ENCODE data around the gene YPEL2. TPM values are rescaled to one million over a fixed set of nuclear protein-coding genes. Genes with fewer than 3 reads are reported as not detected.

YPEL2 gene
- total RNA-seq, 1 experiment from 2014 or later: 6.1 TPM

- Histone ChIP-seq H3K4me1 (ENCODE audit: low read length) (peaks cover 6% of the 10 kb centered on the region), H3K9me2 (replicated peaks; ENCODE audit: insufficient read depth, low read length) (no peaks in the 10 kb centered on the region), H3K36me3 (ENCODE audit: insufficient read depth, low read length) (no peaks in the 10 kb centered on the region), H3K9ac (ENCODE audit: low read length) (no peak overlapping the region), H2AFZ (ENCODE audit: low read length) (no peak overlapping the region), H4K20me1 (ENCODE audit: insufficient read depth, low read depth, low read length) (peaks cover 8% of the 10 kb centered on the region; the same call in 1 of the 2 replicates), H3K79me2 (ENCODE audit: low read length) (no peaks in the 10 kb centered on the region), H3K4me2 (ENCODE audit: low read depth, low read length, poor library complexity, severe bottlenecking) (no peak overlapping the region), H3K27me3 (ENCODE audit: low read length) (no peaks in the 10 kb centered on the region), H3K4me3 (ENCODE audit: low read length) (no peak overlapping the region), H3K27ac (ENCODE audit: low read length) (no peak overlapping the region), H3K9me3 (ENCODE audit: low read length) (no peaks in the 10 kb centered on the region)
- no peak for DNase-seq
Measured at GRCh38 chr17:59380474-59380873, 49.0 kb downstream of the YPEL2 start.

GRCh38 chr17:59381716-59382570 is 50.5 kb downstream of the YPEL2 start:
- Histone ChIP-seq H4K20me1 (ENCODE audit: insufficient read depth, low read depth, low read length) (peaks cover 8% of the 10 kb centered on the region; the same call in 1 of the 2 replicates), H3K79me2 (ENCODE audit: low read length) (no peaks in the 10 kb centered on the region), H3K4me2 (ENCODE audit: low read depth, low read length, poor library complexity, severe bottlenecking) (no peak overlapping the region), H3K36me3 (ENCODE audit: insufficient read depth, low read length) (no peaks in the 10 kb centered on the region), H3K27me3 (ENCODE audit: low read length) (no peaks in the 10 kb centered on the region), H3K4me1 (ENCODE audit: low read length) (no peaks in the 10 kb centered on the region), H3K4me3 (ENCODE audit: low read length) (no peak overlapping the region), H3K9ac (ENCODE audit: low read length) (no peak overlapping the region), H3K9me3 (ENCODE audit: low read length) (no peaks in the 10 kb centered on the region), H3K9me2 (replicated peaks; ENCODE audit: insufficient read depth, low read length) (no peaks in the 10 kb centered on the region), H3K27ac (ENCODE audit: low read length) (no peak overlapping the region), H2AFZ (ENCODE audit: low read length) (no peak overlapping the region)
- DNase-seq: no peak

- Histone ChIP-seq H3K4me1 (ENCODE audit: low read length) (no peaks in the 10 kb centered on the region), H2AFZ (ENCODE audit: low read length) (no peak overlapping the region), H3K9me2 (replicated peaks; ENCODE audit: insufficient read depth, low read length) (no peaks in the 10 kb centered on the region), H4K20me1 (ENCODE audit: insufficient read depth, low read depth, low read length) (peaks cover 8% of the 10 kb centered on the region; the same call in 1 of the 2 replicates), H3K9ac (ENCODE audit: low read length) (no peak overlapping the region), H3K79me2 (ENCODE audit: low read length) (no peaks in the 10 kb centered on the region), H3K4me2 (ENCODE audit: low read depth, low read length, poor library complexity, severe bottlenecking) (no peak overlapping the region), H3K9me3 (ENCODE audit: low read length) (no peaks in the 10 kb centered on the region), H3K4me3 (ENCODE audit: low read length) (no peak overlapping the region), H3K27ac (ENCODE audit: low read length) (no peak overlapping the region), H3K27me3 (ENCODE audit: low read length) (no peaks in the 10 kb centered on the region), H3K36me3 (ENCODE audit: insufficient read depth, low read length) (no peaks in the 10 kb centered on the region)
- no peak for DNase-seq
Measured at GRCh38 chr17:59383893-59384292, 52.4 kb downstream of the YPEL2 start.

DNA sequence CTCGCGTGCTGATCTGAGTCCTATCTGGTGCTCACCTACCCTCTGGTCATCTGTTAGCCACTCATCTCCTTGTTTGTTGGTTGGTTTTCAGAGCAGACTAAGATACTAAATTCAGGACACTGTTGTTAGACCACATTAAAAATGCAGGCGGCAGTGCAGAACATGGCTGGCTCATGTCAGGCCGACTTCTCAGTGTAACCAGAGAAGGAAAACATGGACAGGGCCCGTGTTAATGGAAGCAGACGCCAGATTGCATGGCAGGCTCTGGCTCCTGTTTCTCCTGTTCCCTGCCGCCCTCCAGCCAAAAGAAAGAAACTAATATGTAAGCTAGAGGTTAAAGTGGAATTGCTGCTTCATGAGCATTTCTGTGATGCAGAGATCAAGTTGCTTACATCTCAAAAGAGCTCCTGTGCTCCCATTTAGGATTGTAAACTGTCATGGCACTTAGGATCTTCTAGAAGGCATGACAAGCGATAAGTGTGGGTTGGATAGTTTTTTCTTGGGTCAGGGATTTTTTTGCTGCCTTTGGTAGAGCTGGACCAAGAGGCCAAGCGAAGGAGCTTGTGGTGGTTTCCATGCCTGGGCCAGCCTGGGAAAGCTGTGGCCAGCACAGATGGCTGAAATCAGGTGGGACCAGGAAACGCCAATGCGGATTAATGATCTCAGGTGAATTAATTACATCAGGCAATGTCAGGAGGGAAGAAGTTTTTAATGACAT is 56.1 kb downstream of the YPEL2 start:
- Histone ChIP-seq H3K9me2 (replicated peaks; ENCODE audit: insufficient read depth, low read length) (no peaks in the 10 kb centered on the region), H2AFZ (ENCODE audit: low read length) (no peak overlapping the region), H3K27ac (ENCODE audit: low read length) (no peak overlapping the region), H3K9ac (ENCODE audit: low read length) (no peak overlapping the region), H3K79me2 (ENCODE audit: low read length) (no peaks in the 10 kb centered on the region), H3K36me3 (ENCODE audit: insufficient read depth, low read length) (no peaks in the 10 kb centered on the region), H3K4me3 (ENCODE audit: low read length) (no peak overlapping the region), H3K27me3 (ENCODE audit: low read length) (no peaks in the 10 kb centered on the region), H3K9me3 (ENCODE audit: low read length) (no peaks in the 10 kb centered on the region), H3K4me1 (ENCODE audit: low read length) (no peaks in the 10 kb centered on the region), H3K4me2 (ENCODE audit: low read depth, low read length, poor library complexity, severe bottlenecking) (no peak overlapping the region), H4K20me1 (ENCODE audit: insufficient read depth, low read depth, low read length) (peaks cover 4% of the 10 kb centered on the region; the same call in 1 of the 2 replicates)
- DNase-seq: no peak

GRCh38 chr17:59388069-59388556 is 56.7 kb downstream of the YPEL2 start:
- Histone ChIP-seq H4K20me1 (ENCODE audit: insufficient read depth, low read depth, low read length) (peaks cover 4% of the 10 kb centered on the region; the same call in 1 of the 2 replicates), H3K4me2 (ENCODE audit: low read depth, low read length, poor library complexity, severe bottlenecking) (no peak overlapping the region), H3K27ac (ENCODE audit: low read length) (no peak overlapping the region), H3K9me2 (replicated peaks; ENCODE audit: insufficient read depth, low read length) (no peaks in the 10 kb centered on the region), H3K79me2 (ENCODE audit: low read length) (no peaks in the 10 kb centered on the region), H3K4me1 (ENCODE audit: low read length) (no peaks in the 10 kb centered on the region), H3K9me3 (ENCODE audit: low read length) (no peaks in the 10 kb centered on the region), H3K9ac (ENCODE audit: low read length) (no peak overlapping the region), H3K4me3 (ENCODE audit: low read length) (no peak overlapping the region), H3K36me3 (ENCODE audit: insufficient read depth, low read length) (no peaks in the 10 kb centered on the region), H2AFZ (ENCODE audit: low read length) (no peak overlapping the region), H3K27me3 (ENCODE audit: low read length) (no peaks in the 10 kb centered on the region)
- no peak for DNase-seq

DNA sequence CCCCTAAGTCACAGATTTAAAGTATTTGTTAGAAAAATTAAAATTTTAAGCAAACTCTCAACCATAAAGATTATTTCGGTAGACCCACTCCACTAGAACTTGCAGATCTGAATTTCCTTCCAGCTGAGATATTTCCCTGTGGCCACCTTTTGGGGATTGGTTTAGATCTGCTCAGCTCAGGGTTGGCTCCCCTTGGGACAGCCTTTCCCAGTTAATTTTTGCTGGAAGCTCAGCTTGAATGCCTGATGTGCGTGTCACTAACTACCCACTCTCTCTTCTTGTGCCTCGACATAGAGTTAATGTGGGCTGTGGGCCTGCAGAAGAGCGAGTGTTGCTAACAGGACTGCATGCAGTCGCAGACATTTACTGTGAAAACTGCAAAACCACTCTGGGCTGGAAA is 57.6 kb downstream of the YPEL2 start:
- Histone ChIP-seq H2AFZ (ENCODE audit: low read length) (no peak overlapping the region), H4K20me1 (ENCODE audit: insufficient read depth, low read depth, low read length) (peaks cover 4% of the 10 kb centered on the region; the same call in 1 of the 2 replicates), H3K4me2 (ENCODE audit: low read depth, low read length, poor library complexity, severe bottlenecking) (no peak overlapping the region), H3K4me1 (ENCODE audit: low read length) (no peaks in the 10 kb centered on the region), H3K79me2 (ENCODE audit: low read length) (no peaks in the 10 kb centered on the region), H3K9ac (ENCODE audit: low read length) (no peak overlapping the region), H3K36me3 (ENCODE audit: insufficient read depth, low read length) (no peaks in the 10 kb centered on the region), H3K4me3 (ENCODE audit: low read length) (no peak overlapping the region), H3K9me3 (ENCODE audit: low read length) (no peaks in the 10 kb centered on the region), H3K27ac (ENCODE audit: low read length) (no peak overlapping the region), H3K9me2 (replicated peaks; ENCODE audit: insufficient read depth, low read length) (no peaks in the 10 kb centered on the region), H3K27me3 (ENCODE audit: low read length) (no peaks in the 10 kb centered on the region)
- DNase-seq: no peak

DNA sequence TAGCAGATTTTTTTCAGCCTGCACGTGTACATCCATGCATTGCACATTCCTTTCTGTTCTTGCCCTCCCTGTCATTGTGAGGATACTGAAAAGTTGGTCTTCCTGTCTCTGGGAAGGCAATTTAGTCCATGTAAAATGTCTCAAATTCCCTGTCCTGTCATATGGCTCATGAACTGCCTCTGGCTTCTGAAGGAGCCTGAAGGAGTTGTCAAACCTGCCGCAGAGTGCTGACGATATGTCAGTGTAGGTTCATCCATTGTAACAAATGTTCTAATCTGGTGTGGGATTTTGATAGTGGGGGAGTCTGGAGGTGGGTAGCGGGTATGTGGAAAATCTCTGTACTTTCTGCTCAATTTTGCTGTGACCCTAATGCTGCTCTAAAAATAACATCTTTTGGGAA is 59.6 kb downstream of the YPEL2 start:
- Histone ChIP-seq H2AFZ (ENCODE audit: low read length) (no peak overlapping the region), H3K27me3 (ENCODE audit: low read length) (no peaks in the 10 kb centered on the region), H3K9ac (ENCODE audit: low read length) (no peak overlapping the region), H3K4me1 (ENCODE audit: low read length) (no peaks in the 10 kb centered on the region), H3K4me2 (ENCODE audit: low read depth, low read length, poor library complexity, severe bottlenecking) (no peak overlapping the region), H4K20me1 (ENCODE audit: insufficient read depth, low read depth, low read length) (no peaks in the 10 kb centered on the region; the same call in 1 of the 2 replicates), H3K4me3 (ENCODE audit: low read length) (no peak overlapping the region), H3K79me2 (ENCODE audit: low read length) (no peaks in the 10 kb centered on the region), H3K27ac (ENCODE audit: low read length) (no peak overlapping the region), H3K36me3 (ENCODE audit: insufficient read depth, low read length) (no peaks in the 10 kb centered on the region), H3K9me3 (ENCODE audit: low read length) (no peaks in the 10 kb centered on the region), H3K9me2 (replicated peaks; ENCODE audit: insufficient read depth, low read length) (no peaks in the 10 kb centered on the region)
- DNase-seq: no peak

DNA sequence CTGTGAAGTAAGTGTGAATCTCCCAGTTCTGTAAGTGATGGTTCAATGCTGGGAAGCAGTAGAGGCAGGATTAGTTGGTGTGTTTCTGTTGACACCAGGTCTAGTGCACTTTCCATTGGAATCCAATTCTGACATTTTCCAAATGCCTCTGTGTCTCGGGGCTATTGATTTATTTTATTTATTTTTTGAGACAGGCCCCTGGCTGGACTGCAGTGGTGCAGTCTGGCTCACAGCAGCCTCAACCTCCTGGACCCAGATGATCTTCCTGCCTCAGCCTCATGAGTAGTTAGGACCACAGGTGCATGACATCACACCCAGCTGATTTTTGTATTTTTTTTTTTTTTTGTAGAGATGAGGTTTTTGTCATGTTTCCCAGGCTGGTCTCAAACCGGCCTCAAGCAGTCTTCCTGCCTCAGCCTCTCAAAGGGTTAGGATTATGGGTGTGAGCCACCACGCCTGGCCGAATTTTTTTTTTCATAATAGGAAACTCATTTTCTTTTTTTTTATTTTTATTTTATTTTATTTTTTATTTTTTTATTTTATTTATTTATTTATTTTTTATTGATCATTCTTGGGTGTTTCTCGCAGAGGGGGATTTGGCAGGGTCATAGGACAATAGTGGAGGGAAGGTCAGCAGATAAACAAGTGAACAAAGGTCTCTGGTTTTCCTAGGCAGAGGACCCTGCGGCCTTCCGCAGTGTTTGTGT is 61.7 kb downstream of the YPEL2 start:
- Histone ChIP-seq H3K36me3 (ENCODE audit: insufficient read depth, low read length) (no peaks in the 10 kb centered on the region), H4K20me1 (ENCODE audit: insufficient read depth, low read depth, low read length) (no peaks in the 10 kb centered on the region), H3K9ac (ENCODE audit: low read length) (no peak overlapping the region), H2AFZ (ENCODE audit: low read length) (no peak overlapping the region), H3K27ac (ENCODE audit: low read length) (no peak overlapping the region), H3K4me2 (ENCODE audit: low read depth, low read length, poor library complexity, severe bottlenecking) (no peak overlapping the region), H3K4me3 (ENCODE audit: low read length) (no peak overlapping the region), H3K4me1 (ENCODE audit: low read length) (peaks cover 3% of the 10 kb centered on the region; the same call in 1 of the 2 replicates), H3K9me3 (ENCODE audit: low read length) (no peaks in the 10 kb centered on the region), H3K27me3 (ENCODE audit: low read length) (no peaks in the 10 kb centered on the region), H3K9me2 (replicated peaks; ENCODE audit: insufficient read depth, low read length) (no peaks in the 10 kb centered on the region), H3K79me2 (ENCODE audit: low read length) (no peaks in the 10 kb centered on the region)
- DNase-seq: no peak

All from Karpas-422 (cell line).